HG02678 (cell line): ENCODE data around the gene DPP7.
"Not testable (repeated sequence)": the region's sequence is repeated elsewhere in the genome, so short reads cannot be mapped to it uniquely, and the experiment has no call there.

ENCODE experiments used
- ATAC-seq: cut with Tn5 transposase; IDR thresholded peaks from one replicate; pipeline ENCODE4 v1.9.1; 2021; ENCODE audit warnings: mild to moderate bottlenecking, moderate library complexity; ENCODE audit not compliant: unreplicated experiment

DPP7 gene

GRCh38 chr9:137148242-137148641 lies 33.7 kb upstream of the DPP7 start:
- no peak for ATAC-seq

- ATAC-seq = no peak
These were observed 33.2 kb upstream of the DPP7 start for GRCh38 chr9:137147793-137148160.

GRCh38 chr9:137147091-137147792 lies 32.7 kb upstream of the DPP7 start:
- ATAC-seq = no peak

DNA sequence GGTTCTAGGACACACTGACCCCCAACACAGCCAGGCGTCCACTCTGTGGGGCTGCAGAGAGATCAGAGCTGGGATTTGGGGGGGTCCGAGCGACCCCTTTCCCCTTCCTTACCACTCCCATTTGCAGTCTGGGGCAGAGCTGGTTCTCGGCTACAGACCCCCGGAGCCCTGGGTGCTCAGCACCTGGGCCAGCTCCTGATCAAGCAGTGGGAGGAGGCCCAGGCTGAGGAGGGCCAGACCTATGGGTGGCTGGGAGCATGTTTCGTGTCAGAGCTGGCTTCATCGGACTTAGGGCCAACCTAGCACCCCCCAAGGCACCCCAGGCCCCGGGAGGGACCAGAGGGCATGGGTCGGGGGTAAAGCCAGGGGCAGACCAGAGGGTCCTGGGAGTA lies 32.0 kb upstream of the DPP7 start:
- no peak for ATAC-seq

- no peak for ATAC-seq
These were observed 31.4 kb upstream of the DPP7 start for GRCh38 chr9:137145731-137146526.

DNA sequence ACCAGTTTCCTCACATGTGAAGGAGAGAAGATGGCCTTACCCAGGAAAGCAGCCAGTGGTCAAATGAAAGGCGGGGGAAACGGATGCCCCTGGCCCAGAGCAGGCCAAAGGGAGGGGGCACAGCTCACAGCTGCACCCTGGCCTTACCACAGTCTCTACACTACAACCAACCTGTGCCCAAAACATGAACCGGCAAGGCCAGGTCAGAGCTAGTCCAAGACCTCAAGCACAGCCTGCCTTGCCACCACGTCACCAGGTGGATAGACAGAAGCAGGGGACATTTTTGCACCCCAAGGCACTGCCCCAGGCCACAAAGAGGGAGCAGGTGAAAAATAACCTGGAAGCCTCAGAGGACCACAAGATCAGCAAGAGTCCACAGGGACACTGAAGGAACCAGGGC lies 28.9 kb upstream of the DPP7 start:
- ATAC-seq = no peak

GRCh38 chr9:137141976-137142936 lies 27.7 kb upstream of the DPP7 start:
- no peak for ATAC-seq

GRCh38 chr9:137141050-137141810 lies 26.7 kb upstream of the DPP7 start:
- ATAC-seq = no peak

DNA sequence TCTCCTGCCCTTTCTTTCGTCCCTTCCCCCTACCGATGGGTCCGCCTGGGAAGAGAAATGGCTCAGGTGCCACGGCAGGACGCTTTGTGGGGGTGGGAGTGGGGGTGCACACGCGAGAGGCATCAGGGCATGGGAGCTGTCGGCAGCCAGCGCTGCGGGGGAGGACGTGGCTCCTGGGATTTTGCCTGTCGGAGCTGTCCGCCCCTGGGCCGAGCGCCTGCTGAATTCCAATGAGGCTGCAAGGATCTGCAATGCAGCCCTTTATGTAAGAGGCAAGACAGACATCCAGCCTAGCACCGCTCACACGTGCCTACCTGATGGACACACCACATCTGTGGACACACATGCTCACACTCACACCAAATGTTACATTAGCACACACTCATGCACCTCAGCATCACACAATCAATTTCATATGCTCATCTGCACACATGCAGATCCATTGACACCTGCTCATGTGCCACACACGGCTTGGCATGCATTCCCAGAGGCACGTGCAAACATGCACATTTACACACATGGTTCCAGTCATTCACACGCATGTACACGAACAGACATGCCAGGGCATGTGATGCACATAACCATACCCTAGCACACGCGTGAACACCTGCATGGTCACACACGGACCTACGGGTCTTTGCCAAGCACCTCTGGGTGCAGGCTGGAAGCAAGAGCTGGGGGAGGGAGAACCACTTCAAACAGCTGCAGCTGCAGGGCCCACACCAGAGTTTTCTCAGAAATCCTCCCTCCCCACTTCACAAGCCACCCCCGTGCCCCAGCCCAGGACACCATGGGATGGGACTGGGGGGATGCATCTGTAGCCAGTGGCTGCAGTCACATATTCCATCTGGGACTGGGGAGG lies 25.8 kb upstream of the DPP7 start:
- no peak for ATAC-seq

DNA sequence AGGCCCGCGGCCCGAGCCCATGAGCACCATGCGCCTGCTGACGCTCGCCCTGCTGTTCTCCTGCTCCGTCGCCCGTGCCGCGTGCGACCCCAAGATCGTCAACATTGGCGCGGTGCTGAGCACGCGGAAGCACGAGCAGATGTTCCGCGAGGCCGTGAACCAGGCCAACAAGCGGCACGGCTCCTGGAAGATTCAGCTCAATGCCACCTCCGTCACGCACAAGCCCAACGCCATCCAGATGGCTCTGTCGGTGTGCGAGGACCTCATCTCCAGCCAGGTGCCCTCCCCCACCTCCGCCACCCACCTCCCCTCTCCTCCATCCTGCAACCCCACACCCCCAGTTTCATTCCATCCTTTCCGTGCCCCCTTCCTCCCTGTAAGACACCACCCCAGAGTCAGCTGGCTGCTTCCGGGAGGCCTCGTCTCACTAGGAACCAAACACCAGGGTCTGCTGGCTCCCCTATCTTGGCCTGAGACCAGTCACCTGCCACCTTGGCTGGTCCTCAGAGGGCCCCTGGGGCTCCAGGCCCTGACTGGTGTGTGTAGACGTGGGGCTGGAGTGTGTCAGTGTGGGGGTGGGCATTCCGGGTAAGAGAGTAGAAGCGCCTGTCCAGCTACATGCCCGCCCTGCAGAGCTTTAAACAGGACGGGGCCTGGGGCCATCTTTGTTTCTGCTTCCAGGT lies 25.1 kb upstream of the DPP7 start:
- ATAC-seq = no peak

DNA sequence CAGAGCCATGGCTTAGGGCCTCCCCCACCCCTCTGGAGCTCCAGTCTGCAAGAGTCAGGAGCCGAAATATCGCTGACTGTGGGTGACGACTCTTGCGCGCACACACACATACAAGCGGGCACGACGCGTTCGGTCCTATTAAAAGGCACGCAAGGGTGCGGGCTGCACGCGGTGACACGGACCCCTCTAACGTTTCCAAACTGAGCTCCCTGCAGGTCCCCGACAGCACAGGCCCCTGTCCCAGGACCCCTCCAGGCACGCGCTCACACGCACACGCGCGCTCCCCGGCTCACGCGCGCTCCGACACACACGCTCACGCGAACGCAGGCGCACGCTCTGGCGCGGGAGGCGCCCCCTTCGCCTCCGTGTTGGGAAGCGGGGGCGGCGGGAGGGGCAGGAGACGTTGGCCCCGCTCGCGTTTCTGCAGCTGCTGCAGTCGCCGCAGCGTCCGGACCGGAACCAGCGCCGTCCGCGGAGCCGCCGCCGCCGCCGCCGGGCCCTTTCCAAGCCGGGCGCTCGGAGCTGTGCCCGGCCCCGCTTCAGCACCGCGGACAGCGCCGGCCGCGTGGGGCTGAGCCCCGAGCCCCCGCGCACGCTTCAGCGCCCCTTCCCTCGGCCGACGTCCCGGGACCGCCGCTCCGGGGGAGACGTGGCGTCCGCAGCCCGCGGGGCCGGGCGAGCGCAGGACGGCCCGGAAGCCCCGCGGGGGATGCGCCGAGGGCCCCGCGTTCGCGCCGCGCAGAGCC lies 24.4 kb upstream of the DPP7 start, which contains the start of gene GRIN1:
TSS of gene GRIN1 (plus strand) at position 433 of the 746 bp plus-strand sequence. CDS start 333 bp downstream, outside the sequence.
- no peak for ATAC-seq

DNA sequence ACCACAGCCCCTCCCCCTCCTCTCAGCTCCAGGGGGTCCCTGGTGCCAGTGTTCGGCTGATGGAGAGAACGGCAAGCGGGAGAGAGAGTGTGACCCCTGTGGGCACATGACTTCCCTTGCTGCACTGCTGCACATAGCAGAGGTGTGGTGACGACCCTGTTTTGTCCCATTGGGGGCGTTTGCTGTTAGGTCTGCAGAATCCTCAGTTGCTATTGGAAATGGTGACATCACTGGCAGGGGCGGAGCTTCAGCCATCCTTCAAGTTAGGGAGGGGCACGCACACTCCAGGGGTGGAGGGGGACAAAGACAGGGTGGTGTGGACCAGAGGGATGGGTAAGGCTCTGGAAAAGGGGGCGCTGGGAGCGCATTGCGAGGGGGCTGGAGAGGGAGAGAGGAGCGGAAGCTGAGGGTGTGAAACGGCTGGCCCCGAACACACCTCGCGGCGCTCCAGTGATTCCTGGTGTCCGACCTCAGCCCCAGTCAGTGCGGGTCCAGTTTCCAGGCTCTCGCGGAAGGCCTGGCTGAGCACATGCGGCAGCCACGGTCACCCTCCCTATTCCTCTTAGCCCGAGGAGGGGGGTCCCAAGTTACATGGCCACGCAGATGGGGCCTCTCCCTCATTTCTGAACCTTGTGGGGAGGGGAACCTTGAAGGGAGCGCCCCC lies 23.7 kb upstream of the DPP7 start:
- no peak for ATAC-seq

DNA sequence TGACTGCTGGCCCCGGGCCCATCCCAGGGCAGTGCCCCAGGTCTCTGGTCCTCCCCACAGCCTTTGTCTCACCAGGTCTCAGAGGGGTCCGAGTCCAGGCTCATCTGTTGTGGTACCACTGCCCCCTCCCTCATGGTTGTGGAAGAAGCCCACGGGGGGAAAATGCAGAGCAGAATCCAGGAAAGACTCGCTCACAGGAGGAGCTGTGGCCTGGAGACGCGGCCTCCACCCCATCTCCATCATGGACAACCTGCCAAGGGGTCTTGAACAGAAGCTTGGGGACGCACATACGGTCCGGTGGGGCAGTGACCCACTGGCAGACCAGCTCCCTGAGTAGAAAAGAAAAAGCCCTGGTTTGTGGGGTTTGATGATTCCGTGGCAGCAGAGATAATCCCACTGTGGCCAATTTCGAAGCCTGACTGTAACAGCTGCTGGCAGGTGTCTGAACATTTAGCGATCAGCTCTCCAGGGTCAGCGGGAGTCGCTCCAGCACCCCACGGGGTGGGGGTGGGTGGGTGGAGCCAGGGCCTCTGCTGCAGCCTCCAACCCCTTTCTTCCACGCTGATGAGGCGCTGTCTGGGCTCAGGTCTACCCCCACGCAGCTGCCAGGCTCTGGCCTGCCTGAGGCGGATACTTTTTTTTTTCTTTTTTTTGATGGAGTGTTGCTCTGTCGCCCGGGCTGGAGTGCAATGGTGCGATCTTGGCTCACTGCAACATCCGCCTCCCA lies 22.5 kb upstream of the DPP7 start:
- no peak for ATAC-seq

- ATAC-seq = no peak
These were observed 21.8 kb upstream of the DPP7 start for GRCh38 chr9:137136261-137136880.

DNA sequence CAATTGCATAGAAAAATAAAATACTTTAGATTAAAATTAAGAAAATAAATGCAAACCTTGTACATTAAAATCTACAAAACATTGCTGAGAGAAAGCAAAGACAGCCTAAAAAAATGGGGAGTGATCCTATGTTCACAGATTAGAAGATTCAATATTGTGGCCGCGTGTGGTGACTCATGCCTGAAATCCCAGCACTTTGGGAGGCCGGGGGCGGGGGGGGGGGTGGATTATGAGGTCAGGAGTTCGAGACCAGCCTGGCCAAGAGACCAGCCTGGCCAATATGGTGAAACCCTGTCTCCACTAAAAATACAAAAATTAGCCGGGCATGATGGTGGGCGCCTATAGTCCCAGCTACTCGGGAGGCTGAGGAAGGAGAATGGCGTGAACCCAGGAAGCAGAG lies 20.6 kb upstream of the DPP7 start:
- not testable (repeated sequence) for ATAC-seq

DNA sequence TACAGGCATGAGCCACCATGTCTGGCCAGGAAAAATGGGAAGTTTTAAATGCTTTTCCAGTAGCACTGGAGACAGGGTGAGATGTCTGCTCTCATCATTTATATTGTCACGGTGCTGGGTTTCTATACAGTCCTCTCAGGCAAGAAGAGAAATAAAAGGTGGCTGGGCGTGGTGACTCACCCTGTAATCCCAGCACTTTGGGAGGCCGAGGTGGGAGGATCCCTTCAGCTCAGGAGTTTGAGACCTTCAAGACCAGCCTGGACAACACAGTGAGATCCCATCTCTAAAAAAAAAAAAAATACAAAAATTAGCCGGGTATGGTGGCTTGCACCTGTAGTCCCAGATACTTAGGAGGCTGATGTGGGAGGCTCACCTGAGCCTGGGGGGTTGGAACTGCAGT lies 19.7 kb upstream of the DPP7 start:
- no peak for ATAC-seq
